ENCODE results near the gene ZNF660. TPM values are rescaled to one million over a fixed set of nuclear protein-coding genes. Genes with fewer than 3 reads are reported as not detected.
A peak's percentile ranks its signal among the peaks of the same experiment; 100 is the strongest.

ZNF660 gene
- total and polyA plus RNA-seq, 10 of the 15 experiments (the other 5 are each of a cell fraction or from before 2014, with no cell fraction given), result 0.62 to 2.6 (median 1.7) TPM

GRCh38 chr3:44554626-44555592 lies 29.9 kb upstream of the ZNF660 start, which contains the start of gene ZKSCAN7:
TSS of gene ZKSCAN7 (plus strand) at chr3:44555193. CDS start at chr3:44557048, 1,855 bp downstream.
- H3K27ac ChIP-seq (ENCODE audit: control insufficient read depth, insufficient read depth), result peak within 1 kb of the TSS; percentile 62
- FAIRE-seq (no peak), ATAC-seq (peak; percentile 90), DNase-seq (ENCODE audit: low read depth, low spot score) (no peak)
- peak within 1 kb of the TSS; percentile 98 for H3K4me2 ChIP-seq (ENCODE audit: control insufficient read depth, insufficient read depth)
- ChIA-PET RAD21 (ENCODE audit: unreplicated experiment) (no interaction called here), SMC1A (ENCODE audit: uncharacterized antibody, unreplicated experiment) (no interaction called here), POLR2A (no interaction called here), CTCF (interaction anchor here (1.0 kb wide), 1 partner anchor 21 kb away, joined by 3 read pairs; no protein-coding TSS in a partner anchor)
- H3K9ac ChIP-seq (ENCODE audit: control insufficient read depth, insufficient read depth, low read length), result peak within 1 kb of the TSS; percentile 84
- H3K36me3 ChIP-seq (ENCODE audit: control insufficient read depth in 2 of 2, insufficient read depth in 2 of 2, low read length in 1 of 2), result peaks cover 0 to 4% of the 10 kb centered on the region in 2 experiments; a peak in 2 of 4 replicates
- peaks cover 2% of the 10 kb centered on the region for H3K79me2 ChIP-seq (ENCODE audit: control insufficient read depth, insufficient read depth, low read length)
- in situ Hi-C loops (cut with MboI), result no loop called here
- H3K4me3 ChIP-seq, result peak within 1 kb of the TSS; percentile 67
- intact Hi-C loops (cut with micrococcal nuclease; ENCODE audit: unreplicated experiment), result no loop called here
- no peaks in the 10 kb centered on the region; a peak in 1 of 4 replicates for H3K27me3 ChIP-seq (replicated peaks in 1 of 2; ENCODE audit: control insufficient read depth in 2 of 2, insufficient read depth in 2 of 2, low read length in 1 of 2)
- H4K20me1 ChIP-seq (ENCODE audit: control insufficient read depth, insufficient read depth), result no peaks in the 10 kb centered on the region
- no peaks in the 10 kb centered on the region; the same call in 1 of the 2 replicates for H3K4me1 ChIP-seq (ENCODE audit: control insufficient read depth, insufficient read depth, low read length)
- BruUV-seq (replicated peaks), result no TSS peak
- WGBS (ENCODE audit: insufficient coverage, insufficient replicate concordance, low lambda C conversion rate, missing lambda C conversion rate), result 13% methylated on average over 68 of the region's 68 CpGs
- no peaks in the 10 kb centered on the region; the same call in 1 of the 3 replicates for H3K9me3 ChIP-seq (replicated peaks; ENCODE audit: control insufficient read depth, insufficient read depth, low read length)
- peak within 1 kb of the TSS; percentile 97 for H2AFZ ChIP-seq (ENCODE audit: control insufficient read depth, low read depth, low read length)
- TF ChIP-seq IRF4 (IDR thresholded peaks at IDR 0.05; ENCODE audit: low read depth, low read length), result no peak
- TF ChIP-seq SMAD1 (IDR thresholded peaks at IDR 0.05; ENCODE audit: low read depth, partially characterized antibody), result no peak
- TF ChIP-seq E2F4 (IDR thresholded peaks at IDR 0.05; ENCODE audit: low read depth, low read length), result no peak
- no peak for TF ChIP-seq JUND (IDR thresholded peaks at IDR 0.05; ENCODE audit: low read depth, low read length)
- TF ChIP-seq NFYA (IDR thresholded peaks at IDR 0.05; ENCODE audit: borderline replicate concordance, low read depth, low read length), result no peak
- TF ChIP-seq LARP7 (IDR thresholded peaks at IDR 0.05), result peak; percentile 58
- peak; percentile 60; the same call in 1 of the 2 replicates for TF ChIP-seq POLR2AphosphoS5 (IDR thresholded peaks at IDR 0.05; ENCODE audit: low read length)
- peak; percentile 81; the same call in 1 of the 2 replicates for TF ChIP-seq CBX5 (IDR thresholded peaks at IDR 0.05; ENCODE audit: low read depth)
- no peak for TF ChIP-seq HDGF (IDR thresholded peaks at IDR 0.05)
- TF ChIP-seq SMARCA5 (IDR thresholded peaks at IDR 0.05), result 0 out of 2 replicates have a peak, but pooled peaks have one; percentile 26
- no peak for TF ChIP-seq CEBPZ (IDR thresholded peaks at IDR 0.05; ENCODE audit: low read depth, low read length)
- no peak for TF ChIP-seq SKIL (IDR thresholded peaks at IDR 0.05; ENCODE audit: low read depth, poor library complexity, severe bottlenecking)
- TF ChIP-seq SREBF2 (IDR thresholded peaks at IDR 0.05; ENCODE audit: low read length), result no peak
- no peak for TF ChIP-seq ZNF384 (IDR thresholded peaks at IDR 0.05; ENCODE audit: borderline replicate concordance, low read depth, low read length)
- TF ChIP-seq FOXM1 (IDR thresholded peaks at IDR 0.05; ENCODE audit: low read depth, low read length), result no peak
- TF ChIP-seq MTA2 (IDR thresholded peaks at IDR 0.05; ENCODE audit: low read depth), result no peak
- no peak for TF ChIP-seq CREM (IDR thresholded peaks at IDR 0.05; ENCODE audit: low read depth)
